SHP77 (cell line): ENCODE data around the gene CFAP141.
A peak's percentile ranks its signal among the peaks of the same experiment; 100 is the strongest.
"Not testable (repeated sequence)": the region's sequence is repeated elsewhere in the genome, so short reads cannot be mapped to it uniquely, and the experiment has no call there.

ENCODE experiments used
- DNase-seq, 2 experiments: peaks; one replicate each; lab custom pipeline; 2025; lab: John Stamatoyannopoulos, UW

CFAP141 gene

GRCh38 chr1:154208677-154209388, 2.7 kb upstream of the CFAP141 start:
- DNase-seq: no peak

- DNase-seq: no peak
Observed at GRCh38 chr1:154207262-154207661, 1.1 kb upstream of the CFAP141 start.

- not testable (repeated sequence) for DNase-seq
Observed at GRCh38 chr1:154205778-154206177, 355 bp downstream of the CFAP141 start.

GRCh38 chr1:154199563-154199879, 6.6 kb downstream of the CFAP141 start:
- DNase-seq: no peak

GRCh38 chr1:154198756-154199562, 7.2 kb downstream of the CFAP141 start:
- peak; percentile 49 to 84 for DNase-seq

- peak; percentile 88 to 94 for DNase-seq
Observed at GRCh38 chr1:154193821-154194220, 12.3 kb downstream of the CFAP141 start.

- DNase-seq: no peak
Observed at GRCh38 chr1:154192476-154192875, 13.7 kb downstream of the CFAP141 start.

- no peak for DNase-seq
Observed at GRCh38 chr1:154191990-154192461, 14.1 kb downstream of the CFAP141 start, which contains the start of gene TPM3. Gene TPM3 (minus strand): TSS chr1:154192100. CDS start chr1:154192018, 82 bp downstream.

- peak; percentile 22 to 29 for DNase-seq
Observed at GRCh38 chr1:154190550-154190949, 15.6 kb downstream of the CFAP141 start.

- DNase-seq: no peak
Observed at GRCh38 chr1:154186852-154187501, 19.2 kb downstream of the CFAP141 start.

- peak; percentile 79 to 81 for DNase-seq
Observed at GRCh38 chr1:154186177-154186576, 20.0 kb downstream of the CFAP141 start.

GRCh38 chr1:154183046-154183915, 22.9 kb downstream of the CFAP141 start:
- DNase-seq: peak; percentile 100

- peak; percentile 37 to 66 for DNase-seq
Observed at GRCh38 chr1:154182344-154183045, 23.6 kb downstream of the CFAP141 start.

GRCh38 chr1:154181944-154182343, 24.2 kb downstream of the CFAP141 start:
- no peak for DNase-seq

GRCh38 chr1:154179946-154180687, 26.0 kb downstream of the CFAP141 start:
- DNase-seq: no peak

- DNase-seq: no peak
Observed at GRCh38 chr1:154178911-154179811, 27.0 kb downstream of the CFAP141 start.

GRCh38 chr1:154178013-154178412, 28.1 kb downstream of the CFAP141 start:
- no peak for DNase-seq

- no peak for DNase-seq
Observed at GRCh38 chr1:154176337-154176736, 29.8 kb downstream of the CFAP141 start.

GRCh38 chr1:154174654-154175053, 31.5 kb downstream of the CFAP141 start:
- DNase-seq: no peak
